HG03439 (cell line): ENCODE measurements around the gene GALNT6.
"Not testable (repeated sequence)": the region's sequence is repeated elsewhere in the genome, so short reads cannot be mapped to it uniquely, and the experiment has no call there.

Source experiments
- ATAC-seq: cut with Tn5 transposase; IDR thresholded peaks from one replicate; pipeline ENCODE4 v1.9.1; 2021; ENCODE audit warnings: mild to moderate bottlenecking, moderate library complexity; ENCODE audit not compliant: unreplicated experiment

GALNT6 gene

GRCh38 chr12:51361161-51362016 is 29.8 kb downstream of the GALNT6 start:
- no peak for ATAC-seq

GRCh38 chr12:51360315-51360714 is 30.9 kb downstream of the GALNT6 start:
- no peak for ATAC-seq

GRCh38 chr12:51359851-51360250 is 31.4 kb downstream of the GALNT6 start:
- no peak for ATAC-seq

GRCh38 chr12:51358496-51358895 is 32.7 kb downstream of the GALNT6 start:
- no peak for ATAC-seq

GRCh38 chr12:51357374-51358047 is 33.7 kb downstream of the GALNT6 start:
- ATAC-seq = peak; percentile 51

- ATAC-seq = no peak
These were observed 39.2 kb downstream of the GALNT6 start for GRCh38 chr12:51351913-51352532.

- ATAC-seq = no peak
These were observed 42.2 kb downstream of the GALNT6 start for GRCh38 chr12:51349026-51349425.

- ATAC-seq = no peak
These were observed 43.1 kb downstream of the GALNT6 start for GRCh38 chr12:51348116-51348515.

GRCh38 chr12:51346581-51346980 is 44.6 kb downstream of the GALNT6 start, which contains the start of gene CELA1:
Gene CELA1, minus strand, starts transcription at chr12:51346679. Its CDS starts 41 bp downstream, at chr12:51346638.
- ATAC-seq = no peak

GRCh38 chr12:51345681-51346080 is 45.5 kb downstream of the GALNT6 start:
- ATAC-seq = no peak

- ATAC-seq = no peak
These were observed 48.0 kb downstream of the GALNT6 start for GRCh38 chr12:51343201-51343600.

- ATAC-seq = no peak
These were observed 48.8 kb downstream of the GALNT6 start for GRCh38 chr12:51342416-51342815.

- ATAC-seq = no peak
These were observed 49.8 kb downstream of the GALNT6 start for GRCh38 chr12:51341251-51342007.

GRCh38 chr12:51339750-51340149 is 51.5 kb downstream of the GALNT6 start:
- ATAC-seq = no peak

GRCh38 chr12:51337336-51337735 is 53.9 kb downstream of the GALNT6 start:
- ATAC-seq = not testable (repeated sequence)

- ATAC-seq = no peak
These were observed 55.3 kb downstream of the GALNT6 start for GRCh38 chr12:51335931-51336330.

- ATAC-seq = no peak
These were observed 56.4 kb downstream of the GALNT6 start for GRCh38 chr12:51334764-51335163.

GRCh38 chr12:51333536-51333935 is 57.7 kb downstream of the GALNT6 start:
- ATAC-seq = no peak

- no peak for ATAC-seq
These were observed 61.0 kb downstream of the GALNT6 start for GRCh38 chr12:51330186-51330585.

- ATAC-seq = no peak
These were observed 61.5 kb downstream of the GALNT6 start for GRCh38 chr12:51329742-51330141.

GRCh38 chr12:51328587-51328986 is 62.6 kb downstream of the GALNT6 start:
- no peak for ATAC-seq
